Measurements from ENCODE around the gene WWOX.

The WWOX gene

DNA sequence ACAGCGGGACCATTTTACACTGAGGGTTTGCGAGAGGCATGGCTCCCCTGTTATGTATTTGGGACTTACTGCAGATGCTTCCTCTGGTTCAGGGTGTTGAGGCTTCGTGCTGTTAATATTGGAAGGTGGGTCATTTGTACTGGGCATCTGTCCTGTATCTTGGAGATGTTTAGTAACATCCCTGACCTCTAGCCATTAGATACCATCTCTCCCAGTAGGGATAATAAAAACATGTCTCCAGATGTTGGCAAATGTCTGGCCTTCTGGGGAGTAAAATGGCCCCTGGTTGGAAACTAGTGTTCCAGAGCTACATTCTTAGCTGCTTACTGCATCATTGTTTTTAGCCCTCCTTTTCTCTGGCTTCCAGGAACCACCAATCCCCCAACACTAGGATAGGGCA, 388.0 kb downstream of the WWOX start:
- Histone ChIP-seq H3K79me2 (ENCODE audit: low read length) (no peaks in the 10 kb centered on the region), H3K9me2 (replicated peaks; ENCODE audit: insufficient read depth, low read length) (no peaks in the 10 kb centered on the region), H3K9ac (ENCODE audit: low read length) (no peak overlapping the region), H3K4me2 (ENCODE audit: low read depth, low read length) (no peak overlapping the region), H2AFZ (ENCODE audit: low read length) (no peak overlapping the region), H3K9me3 (replicated peaks; ENCODE audit: insufficient read depth, low read length) (no peaks in the 10 kb centered on the region), H3K36me3 (replicated peaks; ENCODE audit: insufficient read depth, low read length) (no peaks in the 10 kb centered on the region), H3K4me3 (ENCODE audit: low read length) (no peak overlapping the region), H3K27ac (ENCODE audit: low read length) (no peak overlapping the region), H3K27me3 (replicated peaks; ENCODE audit: insufficient read depth, low read length) (no peaks in the 10 kb centered on the region), H3K4me1 (ENCODE audit: low read length) (no peaks in the 10 kb centered on the region), H4K20me1 (ENCODE audit: insufficient read depth, low read length) (no peaks in the 10 kb centered on the region), H3F3A (ENCODE audit: insufficient read depth, low read length) (no peaks in the 10 kb centered on the region)
- TF ChIP-seq, protein P1, sequence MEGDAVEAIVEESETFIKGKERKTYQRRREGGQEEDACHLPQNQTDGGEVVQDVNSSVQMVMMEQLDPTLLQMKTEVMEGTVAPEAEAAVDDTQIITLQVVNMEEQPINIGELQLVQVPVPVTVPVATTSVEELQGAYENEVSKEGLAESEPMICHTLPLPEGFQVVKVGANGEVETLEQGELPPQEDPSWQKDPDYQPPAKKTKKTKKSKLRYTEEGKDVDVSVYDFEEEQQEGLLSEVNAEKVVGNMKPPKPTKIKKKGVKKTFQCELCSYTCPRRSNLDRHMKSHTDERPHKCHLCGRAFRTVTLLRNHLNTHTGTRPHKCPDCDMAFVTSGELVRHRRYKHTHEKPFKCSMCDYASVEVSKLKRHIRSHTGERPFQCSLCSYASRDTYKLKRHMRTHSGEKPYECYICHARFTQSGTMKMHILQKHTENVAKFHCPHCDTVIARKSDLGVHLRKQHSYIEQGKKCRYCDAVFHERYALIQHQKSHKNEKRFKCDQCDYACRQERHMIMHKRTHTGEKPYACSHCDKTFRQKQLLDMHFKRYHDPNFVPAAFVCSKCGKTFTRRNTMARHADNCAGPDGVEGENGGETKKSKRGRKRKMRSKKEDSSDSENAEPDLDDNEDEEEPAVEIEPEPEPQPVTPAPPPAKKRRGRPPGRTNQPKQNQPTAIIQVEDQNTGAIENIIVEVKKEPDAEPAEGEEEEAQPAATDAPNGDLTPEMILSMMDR (IDR thresholded peaks at IDR 0.05; ENCODE audit: low read length) = no peak
- TF ChIP-seq EZH2phosphoT487 (IDR thresholded peaks at IDR 0.05; ENCODE audit: low read length) = no peak
- TF ChIP-seq EZH2 (optimal IDR thresholded peaks at IDR 0.05; ENCODE audit: low read depth, low read length) = no peak
- no peak for DNase-seq

DNA sequence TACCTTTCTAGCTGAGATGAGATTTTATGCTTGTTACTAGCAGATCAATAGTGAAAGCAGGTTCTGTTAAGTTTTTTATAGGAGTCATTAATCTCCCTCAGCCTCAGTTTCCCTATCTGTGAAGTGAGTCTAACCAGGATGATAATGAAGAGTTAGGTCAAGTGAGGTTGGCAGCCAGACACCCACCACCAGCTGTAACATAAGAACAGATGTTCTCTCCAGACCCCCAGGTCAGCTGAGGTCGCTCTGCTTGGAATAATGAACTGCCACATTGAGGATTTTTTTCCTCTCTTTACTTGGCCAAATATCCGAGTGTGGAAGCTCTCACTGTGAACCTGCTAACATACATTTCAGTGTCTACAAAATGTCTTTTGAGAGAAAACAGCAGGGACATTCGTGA, 389.6 kb downstream of the WWOX start:
- no peak for DNase-seq

DNA sequence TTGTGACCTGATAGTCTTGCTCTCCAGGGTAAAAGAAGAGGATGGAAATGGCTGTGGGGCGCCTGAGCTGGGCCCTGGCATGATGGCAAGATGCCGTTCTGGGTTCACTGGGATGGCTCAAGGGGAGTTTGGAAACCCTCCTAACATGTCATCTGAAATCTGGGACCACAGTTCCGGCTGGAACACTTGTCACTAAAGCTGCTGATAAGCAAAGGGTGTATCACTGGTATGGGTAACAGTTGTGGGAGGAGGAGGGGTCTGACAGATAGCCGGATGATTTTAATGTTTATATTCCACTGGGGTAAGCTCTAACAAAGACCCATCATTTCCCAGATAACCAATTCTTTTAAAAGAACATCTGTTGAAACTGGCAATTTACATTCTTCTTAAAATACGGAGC, 390.2 kb downstream of the WWOX start:
- Histone ChIP-seq H3K4me3 (ENCODE audit: low read length) (no peak overlapping the region), H3K4me2 (ENCODE audit: low read depth, low read length) (no peak overlapping the region), H4K20me1 (ENCODE audit: insufficient read depth, low read length) (no peaks in the 10 kb centered on the region), H3F3A (ENCODE audit: insufficient read depth, low read length) (no peaks in the 10 kb centered on the region), H3K27ac (ENCODE audit: low read length) (no peak overlapping the region), H3K36me3 (replicated peaks; ENCODE audit: insufficient read depth, low read length) (no peaks in the 10 kb centered on the region), H3K4me1 (ENCODE audit: low read length) (no peaks in the 10 kb centered on the region), H3K9me3 (replicated peaks; ENCODE audit: insufficient read depth, low read length) (no peaks in the 10 kb centered on the region), H3K9ac (ENCODE audit: low read length) (no peak overlapping the region), H3K79me2 (ENCODE audit: low read length) (no peaks in the 10 kb centered on the region), H3K27me3 (replicated peaks; ENCODE audit: insufficient read depth, low read length) (no peaks in the 10 kb centered on the region), H2AFZ (ENCODE audit: low read length) (no peak overlapping the region), H3K9me2 (replicated peaks; ENCODE audit: insufficient read depth, low read length) (no peaks in the 10 kb centered on the region)
- TF ChIP-seq EZH2phosphoT487 (IDR thresholded peaks at IDR 0.05; ENCODE audit: low read length) (no peak), EZH2 (optimal IDR thresholded peaks at IDR 0.05; ENCODE audit: low read depth, low read length) (no peak)
- TF ChIP-seq, protein P1 (IDR thresholded peaks at IDR 0.05; ENCODE audit: low read length) = no peak
- no peak for DNase-seq

More for the DNA sequence above, 389.6 kb downstream of the WWOX start:
- Histone ChIP-seq H3K9me3 (replicated peaks; ENCODE audit: insufficient read depth, low read length) (no peaks in the 10 kb centered on the region), H3K9ac (ENCODE audit: low read length) (no peak overlapping the region), H3K4me2 (ENCODE audit: low read depth, low read length) (no peak overlapping the region), H3F3A (ENCODE audit: insufficient read depth, low read length) (no peaks in the 10 kb centered on the region), H3K9me2 (replicated peaks; ENCODE audit: insufficient read depth, low read length) (no peaks in the 10 kb centered on the region), H3K4me3 (ENCODE audit: low read length) (no peak overlapping the region), H3K36me3 (replicated peaks; ENCODE audit: insufficient read depth, low read length) (no peaks in the 10 kb centered on the region), H4K20me1 (ENCODE audit: insufficient read depth, low read length) (no peaks in the 10 kb centered on the region), H3K4me1 (ENCODE audit: low read length) (no peaks in the 10 kb centered on the region), H3K27me3 (replicated peaks; ENCODE audit: insufficient read depth, low read length) (no peaks in the 10 kb centered on the region), H2AFZ (ENCODE audit: low read length) (no peak overlapping the region), H3K79me2 (ENCODE audit: low read length) (no peaks in the 10 kb centered on the region), H3K27ac (ENCODE audit: low read length) (no peak overlapping the region)
- TF ChIP-seq EZH2phosphoT487 (IDR thresholded peaks at IDR 0.05; ENCODE audit: low read length) = no peak
- no peak for TF ChIP-seq EZH2 (optimal IDR thresholded peaks at IDR 0.05; ENCODE audit: low read depth, low read length)
- TF ChIP-seq, protein P1 (IDR thresholded peaks at IDR 0.05; ENCODE audit: low read length) = no peak

Data from MM.1S (cell line).